PC-9 (cell line): ENCODE data around the gene HENMT1. TPM values are rescaled to one million over a fixed set of nuclear protein-coding genes. Genes with fewer than 3 reads are reported as not detected.

Experiments
- BruUV-seq: library from RNA; stranded (reverse); fragments of 400-500 nt; replicated peaks from 2 replicates; lab custom pipeline; 2021; lab: Mats Ljungman, UMichigan
- CTCF ChIA-PET: fragments of 300-600 bp; sonication (Branson Sonifier 250); formaldehyde crosslinking; loops from one replicate; lab custom pipeline; 2022; ENCODE audit warnings: antibody characterized with exemption; lab: Charles Lee
- POLR2A ChIA-PET: fragments of 300-600 bp; sonication (Branson Sonifier 250); formaldehyde crosslinking; loops from one replicate; lab custom pipeline; 2022; ENCODE audit warnings: antibody characterized with exemption; ENCODE audit not compliant: unreplicated experiment; lab: Charles Lee
- DNase-seq, 2 experiments: peaks; one replicate each; pipeline versions ENCODE4 v3.0.0 to v3.0.0-alpha.2; 2015 to 2022; ENCODE audit warnings: mixed read lengths in 1 of 2
- H2AFZ ChIP-seq: fragments of 200-600 bp; sonication (generic); 2 replicates; pipeline ENCODE4 v1.8.1; 2017; ENCODE audit warnings: antibody characterized with exemption
- H3F3A ChIP-seq: fragments of 200-600 bp; sonication (generic); 2 replicates; pipeline ENCODE4 v1.8.1; 2017; ENCODE audit warnings: antibody characterized with exemption, mild to moderate bottlenecking, low read depth; ENCODE audit not compliant: insufficient read depth
- H3K27ac ChIP-seq: fragments of 200-600 bp; sonication (generic); 2 replicates; pipeline ENCODE4 v1.6.1; 2016; ENCODE audit warnings: mixed run types
- H3K27me3 ChIP-seq: fragments of 200-600 bp; sonication (generic); 2 replicates; pipeline ENCODE4 v1.6.1; 2016; ENCODE audit warnings: low read depth, mixed run types; ENCODE audit not compliant: insufficient read depth
- H3K36me3 ChIP-seq: fragments of 200-600 bp; sonication (generic); 2 replicates; pipeline ENCODE4 v1.6.1; 2016; ENCODE audit warnings: low read depth, mixed run types
- H3K4me1 ChIP-seq: fragments of 200-600 bp; sonication (generic); replicated peaks from 2 replicates; pipeline ENCODE4 v1.6.1; 2016; ENCODE audit warnings: mixed run types; ENCODE audit not compliant: insufficient read depth
- H3K4me2 ChIP-seq: fragments of 200-600 bp; sonication (generic); 2 replicates; pipeline ENCODE4 v1.6.1; 2017; ENCODE audit warnings: mixed run types
- H3K4me3 ChIP-seq: fragments of 200-600 bp; sonication (generic); 2 replicates; pipeline ENCODE4 v1.6.1; 2016; ENCODE audit warnings: mixed run types
- H3K79me2 ChIP-seq: fragments of 200-600 bp; sonication (generic); 2 replicates; pipeline ENCODE4 v1.6.1; 2017; ENCODE audit warnings: low read depth, mixed run types
- H3K9me2 ChIP-seq: fragments of 200-600 bp; sonication (generic); 2 replicates; pipeline ENCODE4 v1.8.1; 2017; ENCODE audit warnings: mild to moderate bottlenecking; ENCODE audit not compliant: insufficient read depth
- H3K9me3 ChIP-seq: fragments of 200-600 bp; sonication (generic); 2 replicates; pipeline ENCODE4 v1.8.1; 2016; ENCODE audit warnings: low read depth; ENCODE audit not compliant: insufficient read depth
- H4K20me1 ChIP-seq: fragments of 200-600 bp; sonication (generic); 2 replicates; pipeline ENCODE4 v1.8.1; 2017; ENCODE audit not compliant: insufficient read depth
- EZH2 ChIP-seq: fragments of 200-600 bp; sonication (generic); IDR thresholded peaks from 2 replicates; pipeline ENCODE4 v1.8.0; 2017; ENCODE audit warnings: antibody characterized with exemption, low read depth
- intact Hi-C: fragments of 100-400 bp; cut with micrococcal nuclease; formaldehyde crosslinking; loops from one replicate; pipeline ENCODE4 v1.10.0; 2022; ENCODE audit not compliant: unreplicated experiment
- total RNA-seq: library from RNA; stranded (reverse); gene quantifications from 2 replicates; pipeline ENCODE4 v1.2.3, GENCODE V29; 2021
- TF ChIP-seq, protein P1 (sequence below): fragments of 200-600 bp; sonication (generic); conservative IDR thresholded peaks from 2 replicates; pipeline ENCODE4 v1.6.1; 2017; ENCODE audit warnings: mixed run types, antibody characterized with exemption, mild to moderate bottlenecking, moderate library complexity

Gene HENMT1
- total RNA-seq, 1 experiment from 2014 or later: 17.9 TPM

DNA sequence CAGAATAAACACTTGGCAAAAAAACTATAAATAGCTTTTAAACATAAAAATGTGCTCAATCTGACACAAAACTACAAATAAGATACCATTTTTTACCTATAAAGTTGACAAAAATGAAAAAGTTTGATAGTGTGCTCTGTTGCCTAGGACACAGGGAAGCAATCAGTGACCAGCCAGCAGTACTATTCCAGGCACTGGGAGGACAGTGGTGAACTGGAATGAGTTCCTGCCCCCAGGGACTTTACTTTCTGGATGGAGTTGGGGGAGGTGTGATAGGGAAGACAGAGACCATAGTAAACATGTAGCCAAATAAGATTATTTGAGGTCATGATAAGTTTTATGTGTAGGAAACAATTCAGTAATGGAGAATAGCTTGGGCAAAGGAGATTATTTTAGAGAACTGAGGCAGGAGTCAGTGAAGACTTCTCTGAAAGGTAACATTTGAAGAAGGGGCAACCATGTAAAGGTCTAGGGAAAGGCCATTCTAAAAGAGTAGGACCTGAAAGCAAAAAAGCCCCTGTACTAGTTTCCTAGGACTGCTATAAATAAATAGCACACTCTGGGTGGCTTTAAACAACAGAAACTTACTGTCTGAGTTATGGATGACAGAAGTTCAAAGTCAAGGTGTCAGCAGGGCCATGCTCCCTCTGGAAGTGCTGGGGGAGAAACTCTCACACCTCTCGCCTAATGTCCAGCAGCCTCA, 59.0 kb downstream of the HENMT1 start:
- no peak for TF ChIP-seq EZH2
- TF ChIP-seq, protein P1, sequence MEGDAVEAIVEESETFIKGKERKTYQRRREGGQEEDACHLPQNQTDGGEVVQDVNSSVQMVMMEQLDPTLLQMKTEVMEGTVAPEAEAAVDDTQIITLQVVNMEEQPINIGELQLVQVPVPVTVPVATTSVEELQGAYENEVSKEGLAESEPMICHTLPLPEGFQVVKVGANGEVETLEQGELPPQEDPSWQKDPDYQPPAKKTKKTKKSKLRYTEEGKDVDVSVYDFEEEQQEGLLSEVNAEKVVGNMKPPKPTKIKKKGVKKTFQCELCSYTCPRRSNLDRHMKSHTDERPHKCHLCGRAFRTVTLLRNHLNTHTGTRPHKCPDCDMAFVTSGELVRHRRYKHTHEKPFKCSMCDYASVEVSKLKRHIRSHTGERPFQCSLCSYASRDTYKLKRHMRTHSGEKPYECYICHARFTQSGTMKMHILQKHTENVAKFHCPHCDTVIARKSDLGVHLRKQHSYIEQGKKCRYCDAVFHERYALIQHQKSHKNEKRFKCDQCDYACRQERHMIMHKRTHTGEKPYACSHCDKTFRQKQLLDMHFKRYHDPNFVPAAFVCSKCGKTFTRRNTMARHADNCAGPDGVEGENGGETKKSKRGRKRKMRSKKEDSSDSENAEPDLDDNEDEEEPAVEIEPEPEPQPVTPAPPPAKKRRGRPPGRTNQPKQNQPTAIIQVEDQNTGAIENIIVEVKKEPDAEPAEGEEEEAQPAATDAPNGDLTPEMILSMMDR: no peak
- no peaks in the 10 kb centered on the region for H3K9me3 ChIP-seq
- no peaks in the 10 kb centered on the region for H3K9me2 ChIP-seq
- DNase-seq: no peak
- H2AFZ ChIP-seq: no peak overlapping the region
- H3K27ac ChIP-seq: no peak overlapping the region
- H3K27me3 ChIP-seq: no peaks in the 10 kb centered on the region
- no peak overlapping the region for H3K4me3 ChIP-seq
- peaks cover 7% of the 10 kb centered on the region; the same call in 1 of the 2 replicates for H3K4me1 ChIP-seq
- intact Hi-C loops: no loop called here
- no peaks in the 10 kb centered on the region for H3K79me2 ChIP-seq
- no peaks in the 10 kb centered on the region for H4K20me1 ChIP-seq
- no TSS peak for BruUV-seq
- H3K36me3 ChIP-seq: no peaks in the 10 kb centered on the region
- ChIA-PET CTCF (no interaction called here), POLR2A (no interaction called here)
- H3F3A ChIP-seq: no peaks in the 10 kb centered on the region
- H3K4me2 ChIP-seq: no peak overlapping the region

DNA sequence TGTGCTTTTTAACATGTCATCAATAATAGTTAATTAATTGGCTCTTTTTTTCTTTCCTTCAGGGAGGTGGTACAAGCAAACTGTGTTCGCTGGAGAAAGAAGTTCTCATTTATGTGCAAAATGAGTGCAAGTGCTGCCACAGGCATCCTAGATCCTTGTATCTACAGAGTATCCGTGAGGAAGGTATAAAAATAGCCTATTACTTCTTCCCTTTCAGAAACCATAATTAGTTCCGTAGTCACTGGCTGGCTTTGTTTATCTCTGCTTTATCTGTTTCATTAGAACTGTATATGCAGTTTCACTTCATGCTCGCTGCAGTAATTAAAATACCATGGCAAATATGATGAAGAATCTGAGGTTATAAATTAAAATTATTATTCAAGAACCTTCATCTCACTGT, 60.4 kb downstream of the HENMT1 start:
- Histone ChIP-seq H3K9me2 (no peaks in the 10 kb centered on the region), H3K36me3 (no peaks in the 10 kb centered on the region), H2AFZ (no peak overlapping the region), H3K4me2 (no peak overlapping the region), H3K27me3 (no peaks in the 10 kb centered on the region), H3K9me3 (no peaks in the 10 kb centered on the region), H3K27ac (no peak overlapping the region), H3K4me3 (no peak overlapping the region), H4K20me1 (no peaks in the 10 kb centered on the region), H3F3A (no peaks in the 10 kb centered on the region), H3K79me2 (no peaks in the 10 kb centered on the region), H3K4me1 (peaks cover 9% of the 10 kb centered on the region; the same call in 1 of the 2 replicates)
- TF ChIP-seq EZH2: no peak
- TF ChIP-seq, protein P1: no peak
- no peak for DNase-seq
- POLR2A ChIA-PET: no interaction called here
- CTCF ChIA-PET: no interaction called here
- BruUV-seq: no TSS peak
- intact Hi-C loops: no loop called here

DNA sequence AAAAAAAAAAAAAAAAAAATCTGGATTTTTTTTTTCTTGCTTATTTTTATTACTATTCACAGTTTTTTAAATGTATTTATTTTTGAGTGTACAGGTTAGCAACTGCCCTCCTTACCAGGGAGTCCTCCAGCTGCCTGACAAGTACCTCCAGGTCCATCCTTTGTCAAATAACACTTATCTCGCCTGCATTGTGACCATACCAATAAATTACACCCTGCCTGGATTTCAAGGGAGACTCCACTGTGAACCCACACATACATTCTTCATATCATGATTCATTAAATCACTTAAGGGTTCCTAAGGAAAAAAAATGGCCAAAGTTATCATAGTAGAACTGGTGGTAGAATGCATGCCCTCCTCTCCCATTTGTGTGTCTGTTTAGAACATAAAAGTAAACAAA, 62.6 kb downstream of the HENMT1 start:
- no TSS peak for BruUV-seq
- Histone ChIP-seq H2AFZ (no peak overlapping the region), H3F3A (no peaks in the 10 kb centered on the region), H3K9me2 (no peaks in the 10 kb centered on the region), H3K79me2 (no peaks in the 10 kb centered on the region), H3K4me1 (0 out of 2 replicates have a peak, but pooled peaks cover 4% of the 10 kb centered on the region), H3K4me3 (no peak overlapping the region), H3K9me3 (no peaks in the 10 kb centered on the region), H3K36me3 (no peaks in the 10 kb centered on the region), H3K4me2 (no peak overlapping the region), H3K27ac (no peak overlapping the region), H4K20me1 (no peaks in the 10 kb centered on the region), H3K27me3 (no peaks in the 10 kb centered on the region)
- ChIA-PET CTCF (interaction anchor here (0.7 kb wide), 1 partner anchor 46 kb away, joined by 5 read pairs; no protein-coding TSS in a partner anchor), POLR2A (no interaction called here)
- intact Hi-C loops: no loop called here
- no peak for TF ChIP-seq EZH2
- TF ChIP-seq, protein P1: no peak
- no peak for DNase-seq

Other genes starting within 250 kb of the HENMT1 start
- gene NBPF6, start 210.8 kb downstream of the HENMT1 start, total RNA-seq: 0.94 TPM in 1 of 2 replicates, not detected in the other
- gene EEIG2, start 101.0 kb downstream of the HENMT1 start, total RNA-seq: 31.6 and 31.9 TPM in 2 replicates
- gene PRPF38B, start 31.2 kb upstream of the HENMT1 start, total RNA-seq: 38.0 and 48.9 TPM in 2 replicates
- gene FNDC7, start 51.8 kb upstream of the HENMT1 start, total RNA-seq: 0.20 TPM in 1 of 2 replicates, not detected in the other
- gene STXBP3, start 85.6 kb upstream of the HENMT1 start, total RNA-seq: 31.8 and 37.0 TPM in 2 replicates
- not detected in 2 replicates for gene AKNAD1, start 196.0 kb upstream of the HENMT1 start, total RNA-seq
- 51.5 and 51.7 TPM in 2 replicates for gene GPSM2, start 215.9 kb upstream of the HENMT1 start, total RNA-seq